HFF-Myc (cell line): Measurements from ENCODE around the gene TMA16.

Source experiments
- DNase-seq: peaks from one replicate; pipeline ENCODE4 v3.0.0-alpha.2; 2011; ENCODE audit warnings: low read depth; ENCODE audit errors: extremely low read depth
- H3K4me3 ChIP-seq: replicated peaks from 2 replicates; pipeline ENCODE4 v1.5.1; 2011; ENCODE audit warnings: low read depth, mild to moderate bottlenecking, control low read depth, low read length
- CTCF ChIP-seq: IDR thresholded peaks from 2 replicates; pipeline ENCODE4 v1.5.1; 2012; ENCODE audit warnings: mild to moderate bottlenecking, low read depth, low read length, control low read depth; ENCODE audit errors: missing control alignments

Gene TMA16

GRCh38 chr4:163556650-163557391 is 62.3 kb downstream of the TMA16 start:
- no peak for TF ChIP-seq CTCF
- no peak overlapping the region for H3K4me3 ChIP-seq
- no peak for DNase-seq

GRCh38 chr4:163558539-163559044 is 64.1 kb downstream of the TMA16 start:
- DNase-seq, result no peak
- TF ChIP-seq CTCF, result no peak
- H3K4me3 ChIP-seq, result no peak overlapping the region

- TF ChIP-seq CTCF, result no peak
- no peak overlapping the region for H3K4me3 ChIP-seq
- DNase-seq, result no peak
Measured at GRCh38 chr4:163562496-163562895, 68.0 kb downstream of the TMA16 start.

GRCh38 chr4:163563592-163563991 is 69.1 kb downstream of the TMA16 start:
- TF ChIP-seq CTCF, result no peak
- no peak for DNase-seq
- H3K4me3 ChIP-seq, result no peak overlapping the region

GRCh38 chr4:163564221-163564720 is 69.8 kb downstream of the TMA16 start:
- no peak for DNase-seq
- TF ChIP-seq CTCF, result no peak
- no peak overlapping the region for H3K4me3 ChIP-seq

GRCh38 chr4:163565226-163566135 is 71.0 kb downstream of the TMA16 start:
- H3K4me3 ChIP-seq, result no peak overlapping the region
- no peak for DNase-seq
- no peak for TF ChIP-seq CTCF
